ENCODE results near the gene CFAP97. TPM values are rescaled to one million over a fixed set of nuclear protein-coding genes. Genes with fewer than 3 reads are reported as not detected.

The CFAP97 gene
- total and polyA plus RNA-seq, 12 donors, result 3.3 to 20.9 (median 12.2) TPM

DNA sequence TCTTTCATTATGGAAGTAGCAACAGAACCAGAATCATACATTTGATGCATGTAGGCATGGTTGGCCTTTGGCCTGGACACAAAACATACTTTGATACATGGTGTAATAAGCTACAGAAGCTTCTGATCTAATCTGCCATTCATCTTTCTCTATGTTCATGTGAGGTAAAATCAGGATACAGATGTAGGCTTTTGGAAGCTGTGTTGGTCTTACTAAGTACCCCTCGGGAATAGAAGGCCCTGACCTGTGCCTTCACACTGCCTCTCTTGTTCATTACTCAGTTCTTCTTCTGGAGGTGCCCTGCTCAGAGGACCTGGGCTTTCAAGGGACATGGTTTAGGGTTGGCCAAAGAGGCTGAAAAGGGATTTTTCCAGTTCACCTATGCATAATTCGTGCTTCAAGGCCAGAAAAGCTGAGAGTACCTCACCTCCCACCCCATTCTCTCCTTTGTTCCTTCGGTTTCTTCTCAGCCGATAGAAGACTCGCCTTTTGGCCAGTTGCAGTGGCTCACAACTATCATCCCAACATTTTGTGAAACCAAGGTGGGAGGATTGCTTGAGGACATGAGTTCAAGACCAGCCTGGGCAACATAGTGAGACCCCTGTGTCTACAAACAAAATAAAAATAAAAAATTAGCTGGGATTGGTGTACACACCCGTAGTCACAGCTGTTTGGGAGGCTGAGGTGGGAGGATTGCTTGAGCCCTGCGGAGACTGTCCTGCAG is 31.5 kb upstream of the CFAP97 start:
- Histone ChIP-seq H3K4me1 (peaks cover 0 to 32% (median 11%) of the 10 kb centered on the region in 9 donors), H3K9me3 (peaks cover 0 to 11% (median 0%) of the 10 kb centered on the region in 11 donors), H3K36me3 (no peaks in the 10 kb centered on the region), H3K27ac (no peak overlapping the region), H3K27me3 (no peaks in the 10 kb centered on the region), H3K4me3 (no peak overlapping the region)
- TF ChIP-seq, protein P1, sequence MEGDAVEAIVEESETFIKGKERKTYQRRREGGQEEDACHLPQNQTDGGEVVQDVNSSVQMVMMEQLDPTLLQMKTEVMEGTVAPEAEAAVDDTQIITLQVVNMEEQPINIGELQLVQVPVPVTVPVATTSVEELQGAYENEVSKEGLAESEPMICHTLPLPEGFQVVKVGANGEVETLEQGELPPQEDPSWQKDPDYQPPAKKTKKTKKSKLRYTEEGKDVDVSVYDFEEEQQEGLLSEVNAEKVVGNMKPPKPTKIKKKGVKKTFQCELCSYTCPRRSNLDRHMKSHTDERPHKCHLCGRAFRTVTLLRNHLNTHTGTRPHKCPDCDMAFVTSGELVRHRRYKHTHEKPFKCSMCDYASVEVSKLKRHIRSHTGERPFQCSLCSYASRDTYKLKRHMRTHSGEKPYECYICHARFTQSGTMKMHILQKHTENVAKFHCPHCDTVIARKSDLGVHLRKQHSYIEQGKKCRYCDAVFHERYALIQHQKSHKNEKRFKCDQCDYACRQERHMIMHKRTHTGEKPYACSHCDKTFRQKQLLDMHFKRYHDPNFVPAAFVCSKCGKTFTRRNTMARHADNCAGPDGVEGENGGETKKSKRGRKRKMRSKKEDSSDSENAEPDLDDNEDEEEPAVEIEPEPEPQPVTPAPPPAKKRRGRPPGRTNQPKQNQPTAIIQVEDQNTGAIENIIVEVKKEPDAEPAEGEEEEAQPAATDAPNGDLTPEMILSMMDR (IDR thresholded peaks at IDR 0.05), result no peak
- ATAC-seq (no peak), DNase-seq (no peak)
- intact Hi-C loops (cut with DNase I), result no loop called here
- 80 to 88% methylated on average over 7 of the region's 7 CpGs for WGBS, 2 donors

DNA sequence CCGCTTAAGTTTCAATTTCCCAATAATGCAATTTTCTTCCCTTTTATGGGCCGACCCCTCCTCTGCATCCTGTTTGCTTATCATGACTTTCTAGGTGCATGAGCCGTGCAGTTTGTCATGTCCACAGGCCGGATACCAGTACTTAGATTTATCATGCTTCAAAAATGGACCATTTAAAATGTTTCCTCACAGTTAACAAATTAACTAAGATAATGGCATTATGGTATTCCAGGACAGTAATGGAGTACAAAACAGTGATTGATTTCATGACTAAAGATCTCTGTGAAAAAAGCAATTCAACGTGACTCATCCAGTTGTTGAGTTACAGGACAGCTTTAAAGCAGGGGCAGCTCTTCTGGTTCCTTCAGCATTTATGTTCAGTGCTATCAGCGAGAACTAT is 28.6 kb upstream of the CFAP97 start:
- peaks cover 0 to 30% (median 9%) of the 10 kb centered on the region in 9 donors for H3K4me1 ChIP-seq
- H3K9me3 ChIP-seq, result no peaks in the 10 kb centered on the region
- no peak for ATAC-seq
- DNase-seq, result no peak
- 81 to 86% methylated on average over 6 of the region's 6 CpGs for WGBS, 2 donors
- TF ChIP-seq, protein P1 (IDR thresholded peaks at IDR 0.05), result no peak
- no peaks in the 10 kb centered on the region for H3K36me3 ChIP-seq
- H3K4me3 ChIP-seq, result no peak overlapping the region
- H3K27ac ChIP-seq, result no peak overlapping the region
- intact Hi-C loops (cut with DNase I), result no loop called here
- no peaks in the 10 kb centered on the region for H3K27me3 ChIP-seq

DNA sequence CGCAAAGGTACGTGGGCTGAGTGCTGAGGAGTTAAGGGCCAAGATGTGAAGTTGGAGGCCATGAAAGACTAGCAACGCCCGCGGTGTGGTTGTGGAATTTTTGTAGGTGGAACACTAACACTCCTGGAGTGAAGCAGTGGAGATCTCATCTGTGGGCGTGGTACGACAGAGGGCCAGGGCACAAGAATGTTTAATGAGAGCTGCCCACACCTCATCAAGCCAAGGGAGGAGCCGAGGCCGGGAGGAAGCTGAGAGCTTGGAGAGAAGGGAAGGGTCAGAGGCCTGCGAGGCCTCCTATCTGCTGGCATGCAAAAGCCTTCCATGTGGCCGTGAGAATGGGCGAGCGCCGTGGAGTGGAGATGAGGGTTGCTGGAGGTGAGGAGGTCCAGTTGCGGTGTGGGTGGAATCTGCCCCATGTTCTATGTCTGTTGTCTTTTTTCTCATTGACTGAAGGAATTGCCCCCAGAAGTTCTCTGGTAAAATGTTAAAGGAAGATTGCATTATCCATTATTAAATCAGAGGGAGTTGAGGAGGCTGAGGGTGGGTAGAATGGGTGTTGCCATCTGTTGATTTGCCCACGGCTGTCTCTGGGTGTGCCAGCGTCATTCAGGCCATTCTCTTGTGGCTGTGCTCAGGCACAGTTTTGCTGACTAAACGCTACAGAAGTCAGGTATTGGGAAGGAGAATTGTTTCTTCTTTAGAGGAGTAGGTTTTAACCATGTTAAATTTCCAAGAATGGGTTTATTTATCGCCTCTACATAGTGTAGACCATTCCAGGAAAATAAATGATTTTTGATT is 25.4 kb upstream of the CFAP97 start:
- H3K27me3 ChIP-seq, result no peaks in the 10 kb centered on the region

DNA sequence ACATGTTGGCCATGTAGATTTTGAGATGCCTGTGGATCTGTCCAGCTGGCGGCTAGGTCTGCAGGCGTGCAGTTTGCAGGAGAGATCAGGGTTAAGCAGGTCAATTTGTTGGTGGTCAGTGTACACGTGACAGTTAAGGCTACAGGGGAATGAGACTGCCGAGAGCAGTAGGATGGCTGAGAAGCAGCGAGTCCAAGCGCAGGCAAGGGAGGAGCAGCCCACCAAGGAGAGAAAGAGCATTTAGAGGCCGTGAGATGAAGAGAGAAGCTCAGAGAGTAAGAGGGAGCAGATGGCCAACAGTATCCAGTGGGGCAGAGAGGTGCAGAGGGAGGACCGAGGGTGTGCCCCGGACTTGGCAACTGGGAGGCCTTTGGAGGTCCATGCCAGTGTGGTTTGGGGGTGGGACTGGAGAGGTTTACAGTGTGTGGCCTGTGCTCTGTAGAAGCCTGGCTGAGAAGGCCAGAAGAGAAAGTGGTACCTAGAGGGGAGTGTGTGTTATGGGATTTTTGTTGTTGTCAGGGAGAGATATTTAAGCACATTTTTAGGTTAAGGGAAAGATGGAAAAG is 24.0 kb upstream of the CFAP97 start:
- ATAC-seq (peak in 5 of 8 donors; percentile 20 to 55 (median 33)), DNase-seq (no peak)
- Histone ChIP-seq H3K27ac (no peak overlapping the region), H3K4me1 (peaks cover 0 to 14% (median 0%) of the 10 kb centered on the region in 9 donors), H3K36me3 (no peaks in the 10 kb centered on the region), H3K9me3 (no peaks in the 10 kb centered on the region), H3K27me3 (no peaks in the 10 kb centered on the region), H3K4me3 (no peak overlapping the region)
- 90 to 93% methylated on average over 9 of the region's 9 CpGs for WGBS, 2 donors
- TF ChIP-seq, protein P1 (IDR thresholded peaks at IDR 0.05), result no peak
- intact Hi-C loops (cut with DNase I), result no loop called here

More for the DNA sequence above, 25.4 kb upstream of the CFAP97 start:
- ATAC-seq (no peak), DNase-seq (no peak)
- intact Hi-C loops (cut with DNase I), result no loop called here
- TF ChIP-seq, protein P1 (IDR thresholded peaks at IDR 0.05), result no peak
- Histone ChIP-seq H3K4me3 (no peak overlapping the region), H3K9me3 (no peaks in the 10 kb centered on the region), H3K36me3 (no peaks in the 10 kb centered on the region), H3K27ac (no peak overlapping the region), H3K4me1 (peaks cover 0 to 14% (median 0%) of the 10 kb centered on the region in 9 donors)
- 86 to 91% methylated on average over 19 of the region's 19 CpGs for WGBS, 2 donors

All from heart right ventricle (tissue), 16 donors.